ENCODE results near the gene HARBI1. TPM values are rescaled to one million over a fixed set of nuclear protein-coding genes. Genes with fewer than 3 reads are reported as not detected.
"Not testable (repeated sequence)": the region's sequence is repeated elsewhere in the genome, so short reads cannot be mapped to it uniquely, and the experiment has no call there.

HARBI1 gene
- total RNA-seq, 2 experiments from 2014 or later: 6.3 to 6.6 TPM

- H3K36me3 Mint-ChIP-seq (ENCODE audit: low read depth): peaks cover 22% of the 10 kb centered on the region
- no peak overlapping the region for H3K4me3 Mint-ChIP-seq
- H3K9me3 Mint-ChIP-seq: no peaks in the 10 kb centered on the region
- DNase-seq: no peak
- POLR2A ChIA-PET: no interaction called here
- H3K4me1 Mint-ChIP-seq: peaks cover 40% of the 10 kb centered on the region
- CTCF ChIA-PET: interaction anchor here (1.1 to 1.2 kb wide), 2 partner anchors 10 to 13 kb away, joined by 3 read pairs; no protein-coding TSS in a partner anchor
- no peaks in the 10 kb centered on the region for H3K27me3 Mint-ChIP-seq
- no peak overlapping the region for H3K27ac Mint-ChIP-seq
Observed at GRCh38 chr11:46588131-46588530, 28.9 kb downstream of the HARBI1 start.

GRCh38 chr11:46583513-46583912, 33.5 kb downstream of the HARBI1 start:
- H3K36me3 Mint-ChIP-seq (ENCODE audit: low read depth): peaks cover 24% of the 10 kb centered on the region
- H3K27ac Mint-ChIP-seq, DNase-seq, H3K27me3 Mint-ChIP-seq, H3K9me3 Mint-ChIP-seq, CTCF ChIA-PET, H3K4me3 Mint-ChIP-seq, POLR2A ChIA-PET: not testable (repeated sequence)
- peaks cover 17% of the 10 kb centered on the region for H3K4me1 Mint-ChIP-seq

GRCh38 chr11:46582588-46582987, 34.4 kb downstream of the HARBI1 start:
- Mint-ChIP-seq H3K4me1 (peaks cover 11% of the 10 kb centered on the region), H3K27me3 (no peaks in the 10 kb centered on the region), H3K9me3 (peaks cover 2% of the 10 kb centered on the region), H3K4me3 (no peak overlapping the region), H3K27ac (no peak overlapping the region), H3K36me3 (ENCODE audit: low read depth) (peaks cover 20% of the 10 kb centered on the region)
- ChIA-PET POLR2A (no interaction called here), CTCF (interaction anchor here (1.4 kb wide), 1 partner anchor 35 kb away, joined by 3 read pairs; the partner anchor contains the start of gene ATG13)
- DNase-seq: no peak

GRCh38 chr11:46577058-46577457, 40.0 kb downstream of the HARBI1 start:
- H3K27me3 Mint-ChIP-seq: no peaks in the 10 kb centered on the region
- ChIA-PET POLR2A (no interaction called here), CTCF (no interaction called here)
- H3K4me1 Mint-ChIP-seq: peaks cover 29% of the 10 kb centered on the region
- no peak for DNase-seq
- H3K36me3 Mint-ChIP-seq (ENCODE audit: low read depth): peaks cover 23% of the 10 kb centered on the region
- no peak overlapping the region for H3K27ac Mint-ChIP-seq
- no peaks in the 10 kb centered on the region for H3K9me3 Mint-ChIP-seq
- H3K4me3 Mint-ChIP-seq: no peak overlapping the region

- H3K27me3 Mint-ChIP-seq: no peaks in the 10 kb centered on the region
- peaks cover 15% of the 10 kb centered on the region for H3K36me3 Mint-ChIP-seq (ENCODE audit: low read depth)
- no peak overlapping the region for H3K27ac Mint-ChIP-seq
- ChIA-PET CTCF (interaction anchor here (0.6 to 1.3 kb wide), 4 partner anchors 9 to 220 kb away, joined by 3 to 5 read pairs (median 4); no protein-coding TSS in a partner anchor), POLR2A (interaction anchor here (1.1 to 1.2 kb wide), 2 partner anchors 13 to 19 kb away, joined by 5 to 6 read pairs; partner anchors contain the start of gene AMBRA1)
- no peak overlapping the region for H3K4me3 Mint-ChIP-seq
- H3K4me1 Mint-ChIP-seq: peaks cover 31% of the 10 kb centered on the region
- no peak for DNase-seq
- H3K9me3 Mint-ChIP-seq: no peaks in the 10 kb centered on the region
Observed at GRCh38 chr11:46574656-46575055, 42.4 kb downstream of the HARBI1 start.

GRCh38 chr11:46570790-46571398, 46.1 kb downstream of the HARBI1 start:
- Mint-ChIP-seq H3K9me3 (no peaks in the 10 kb centered on the region), H3K27ac (no peak overlapping the region), H3K36me3 (ENCODE audit: low read depth) (peaks cover 11% of the 10 kb centered on the region), H3K4me3 (no peak overlapping the region), H3K4me1 (peaks cover 23% of the 10 kb centered on the region), H3K27me3 (no peaks in the 10 kb centered on the region)
- no peak for DNase-seq
- ChIA-PET POLR2A (interaction anchor here (0.6 to 0.7 kb wide), 2 partner anchors 37 to 1002 kb away, joined by 3 read pairs; no protein-coding TSS in a partner anchor), CTCF (interaction anchor here (0.7 to 0.8 kb wide), 3 partner anchors 15 to 55 kb away, joined by 3 read pairs; no protein-coding TSS in a partner anchor)

- ChIA-PET CTCF (interaction anchor here (1.2 kb wide), 1 partner anchor 10 kb away, joined by 4 read pairs; no protein-coding TSS in a partner anchor), POLR2A (no interaction called here)
- Mint-ChIP-seq H3K27me3 (no peaks in the 10 kb centered on the region), H3K4me3 (no peak overlapping the region), H3K4me1 (peaks cover 23% of the 10 kb centered on the region), H3K9me3 (no peaks in the 10 kb centered on the region), H3K36me3 (ENCODE audit: low read depth) (peaks cover 3% of the 10 kb centered on the region), H3K27ac (no peak overlapping the region)
- no peak for DNase-seq
Observed at GRCh38 chr11:46565232-46565840, 51.7 kb downstream of the HARBI1 start.

GRCh38 chr11:46564459-46564858, 52.6 kb downstream of the HARBI1 start:
- DNase-seq: no peak
- H3K9me3 Mint-ChIP-seq: no peaks in the 10 kb centered on the region
- no peak overlapping the region for H3K27ac Mint-ChIP-seq
- no peak overlapping the region for H3K4me3 Mint-ChIP-seq
- H3K27me3 Mint-ChIP-seq: no peaks in the 10 kb centered on the region
- CTCF ChIA-PET: interaction anchor here (0.6 kb wide), 2 partner anchors 30 to 60 kb away, joined by 3 read pairs; partner anchors contain the start of gene AMBRA1
- POLR2A ChIA-PET: no interaction called here
- peaks cover 29% of the 10 kb centered on the region for H3K4me1 Mint-ChIP-seq
- H3K36me3 Mint-ChIP-seq (ENCODE audit: low read depth): peaks cover 3% of the 10 kb centered on the region

GRCh38 chr11:46562527-46562926, 54.5 kb downstream of the HARBI1 start:
- H3K36me3 Mint-ChIP-seq (ENCODE audit: low read depth): peaks cover 5% of the 10 kb centered on the region
- H3K9me3 Mint-ChIP-seq: no peaks in the 10 kb centered on the region
- POLR2A ChIA-PET: interaction anchor here (0.6 to 0.9 kb wide), 2 partner anchors 13 to 49 kb away, joined by 3 to 6 read pairs; no protein-coding TSS in a partner anchor
- H3K4me1 Mint-ChIP-seq: peaks cover 46% of the 10 kb centered on the region
- no peaks in the 10 kb centered on the region for H3K27me3 Mint-ChIP-seq
- no peak overlapping the region for H3K27ac Mint-ChIP-seq
- no peak overlapping the region for H3K4me3 Mint-ChIP-seq
- no peak for DNase-seq
- CTCF ChIA-PET: interaction anchor here (1.2 kb wide), 1 partner anchor 31 kb away, joined by 4 read pairs; the partner anchor contains the start of gene AMBRA1

- Mint-ChIP-seq H3K27ac (peak overlapping the region; percentile 94), H3K4me1 (peaks cover 61% of the 10 kb centered on the region), H3K4me3 (peak overlapping the region; percentile 82), H3K9me3 (no peaks in the 10 kb centered on the region), H3K36me3 (ENCODE audit: low read depth) (peaks cover 6% of the 10 kb centered on the region), H3K27me3 (no peaks in the 10 kb centered on the region)
- peak; percentile 62 for DNase-seq
- POLR2A ChIA-PET: interaction anchor here (0.6 to 1.4 kb wide), 2 partner anchors 21 to 33 kb away, joined by 4 read pairs; partner anchors contain the start of gene AMBRA1
- CTCF ChIA-PET: interaction anchor here (1.2 to 1.7 kb wide), 6 partner anchors 11 to 208 kb away, joined by 3 to 8 read pairs (median 5); no protein-coding TSS in a partner anchor
Observed at GRCh38 chr11:46560300-46560991, 56.6 kb downstream of the HARBI1 start.

- Mint-ChIP-seq H3K27ac (peak overlapping the region; percentile 94), H3K9me3 (no peaks in the 10 kb centered on the region), H3K4me3 (peak overlapping the region; percentile 82), H3K4me1 (peaks cover 67% of the 10 kb centered on the region), H3K36me3 (ENCODE audit: low read depth) (peaks cover 6% of the 10 kb centered on the region), H3K27me3 (no peaks in the 10 kb centered on the region)
- no peak for DNase-seq
- ChIA-PET POLR2A (interaction anchor here (1.4 kb wide), 1 partner anchor 34 kb away, joined by 4 read pairs; the partner anchor contains the start of gene AMBRA1), CTCF (interaction anchor here (0.6 to 1.7 kb wide), 4 partner anchors 15 to 70 kb away, joined by 3 to 8 read pairs (median 6); no protein-coding TSS in a partner anchor)
Observed at GRCh38 chr11:46559815-46560214, 57.2 kb downstream of the HARBI1 start.

- ChIA-PET POLR2A (interaction anchor here (0.6 kb wide), 1 partner anchor 436 kb away, joined by 5 read pairs; no protein-coding TSS in a partner anchor), CTCF (interaction anchor here (0.6 to 1.4 kb wide), 3 partner anchors 113 to 665 kb away, joined by 3 to 4 read pairs (median 3); partner anchors contain the start of gene ARHGAP1)
- Mint-ChIP-seq H3K9me3 (no peaks in the 10 kb centered on the region), H3K36me3 (ENCODE audit: low read depth) (peaks cover 15% of the 10 kb centered on the region), H3K27me3 (no peaks in the 10 kb centered on the region), H3K27ac (no peak overlapping the region), H3K4me1 (peaks cover 84% of the 10 kb centered on the region), H3K4me3 (no peak overlapping the region)
- no peak for DNase-seq
Observed at GRCh38 chr11:46557684-46558151, 59.3 kb downstream of the HARBI1 start.
